H1 (cell line): Measurements from ENCODE around the gene WBP11. TPM values are rescaled to one million over a fixed set of nuclear protein-coding genes. Genes with fewer than 3 reads are reported as not detected.

Experiments used
- CTCF ChIA-PET: fragments of 300-600 bp; sonication (Branson Sonifier 250); formaldehyde crosslinking; loops from one replicate; lab custom pipeline; 2021; ENCODE audit not compliant: partially characterized antibody; lab: Charles Lee
- POLR2A ChIA-PET: fragments of 300-600 bp; sonication (Branson Sonifier 250); formaldehyde crosslinking; loops from one replicate; lab custom pipeline; 2021; ENCODE audit warnings: inconsistent platforms; ENCODE audit not compliant: partially characterized antibody; lab: Charles Lee
- DNase-seq, 2 experiments: peaks; one replicate each; pipeline versions ENCODE4 v3.0.0 to v3.0.0-alpha.2; 2010 to 2022; ENCODE audit warnings: low spot score in 2 of 2, low read depth in 1 of 2, mixed read lengths in 1 of 2
- FAIRE-seq: peaks from 2 replicates; lab custom pipeline; 2011; peaks lifted over from hg19 to GRCh38; lab: Jason Lieb, UNC
- H2AFZ ChIP-seq: 2 replicates; pipeline ENCODE4 v1.8.1; 2012; ENCODE audit warnings: low read length, inconsistent platforms
- H2AK5ac ChIP-seq: 2 replicates; pipeline ENCODE4 v1.6.1; 2013; ENCODE audit warnings: low read depth, low read length
- H2BK120ac ChIP-seq: replicated peaks from 2 replicates; pipeline ENCODE3; 2013; ENCODE audit warnings: low read depth, low read length, inconsistent platforms
- H2BK12ac ChIP-seq: 2 replicates; pipeline ENCODE4 v1.6.1; 2013; ENCODE audit warnings: low read depth, low read length
- H2BK15ac ChIP-seq: 2 replicates; pipeline ENCODE4 v1.6.1; 2013; ENCODE audit warnings: low read length
- H2BK20ac ChIP-seq: 2 replicates; pipeline ENCODE4 v1.6.1; 2013; ENCODE audit warnings: low read length
- H2BK5ac ChIP-seq: 2 replicates; pipeline ENCODE4 v1.6.1; 2013; ENCODE audit warnings: low read depth, low read length
- H3K14ac ChIP-seq: 2 replicates; pipeline ENCODE4 v1.6.1; 2013; ENCODE audit warnings: inconsistent platforms; ENCODE audit not compliant: insufficient read length
- H3K18ac ChIP-seq: 2 replicates; pipeline ENCODE4 v1.6.1; 2013; ENCODE audit warnings: low read length; ENCODE audit errors: extremely low read depth
- H3K23ac ChIP-seq: 2 replicates; pipeline ENCODE4 v1.6.1; 2013; ENCODE audit warnings: inconsistent platforms; ENCODE audit not compliant: insufficient read length
- H3K23me2 ChIP-seq: 2 replicates; pipeline ENCODE4 v1.6.1; 2013; ENCODE audit warnings: low read depth, low read length
- H3K27ac ChIP-seq: 2 replicates; pipeline ENCODE4 v1.6.1; 2011; ENCODE audit warnings: low read depth, low read length, inconsistent platforms
- H3K27me3 ChIP-seq, 4 experiments: replicated peaks in 1 of 4; 1 replicate in 1 of 4; 2 replicates in 3 of 4; pipeline versions ENCODE4 v1.6.1 to v1.8.1; 2011 to 2013; ENCODE audit warnings: low read length in 3 of 4, mild to moderate bottlenecking in 3 of 4, inconsistent platforms in 2 of 4, mixed read lengths in 2 of 4, moderate library complexity in 1 of 4; ENCODE audit not compliant: control insufficient read depth in 3 of 4, insufficient read depth in 3 of 4; ENCODE audit errors: extremely low read depth in 1 of 4
- H3K36me3 ChIP-seq, 4 experiments: 2 replicates each; pipeline versions ENCODE4 v1.6.1 to v1.8.1; 2011 to 2013; ENCODE audit warnings: mild to moderate bottlenecking in 4 of 4, low read length in 3 of 4, moderate library complexity in 2 of 4, control low read depth in 1 of 4, inconsistent platforms in 1 of 4; ENCODE audit not compliant: insufficient read depth in 4 of 4, control insufficient read depth in 2 of 4
- H3K4ac ChIP-seq: replicated peaks from 2 replicates; pipeline ENCODE3; 2013; ENCODE audit warnings: low read length, low read depth, mixed read lengths, inconsistent platforms; ENCODE audit not compliant: insufficient read length
- H3K4me1 ChIP-seq, 4 experiments: replicated peaks in 1 of 4; 1 replicate in 1 of 4; 2 replicates in 3 of 4; pipeline versions ENCODE4 v1.6.1 to v1.8.1; 2011 to 2013; ENCODE audit warnings: low read length in 3 of 4, inconsistent platforms in 2 of 4, mixed read lengths in 1 of 4; ENCODE audit not compliant: insufficient read depth in 4 of 4, control insufficient read depth in 3 of 4
- H3K4me2 ChIP-seq, 2 experiments: 2 replicates each; pipeline versions ENCODE4 v1.6.1 to v1.8.1; 2011 to 2013; ENCODE audit warnings: low read depth in 2 of 2, low read length in 2 of 2, control low read depth in 1 of 2, inconsistent platforms in 1 of 2, mild to moderate bottlenecking in 1 of 2; ENCODE audit not compliant: insufficient read depth in 1 of 2
- H3K4me3 ChIP-seq, 4 experiments: fragments of 200-600, 300-600 bp in 1 of 4; sonication (generic), shearing (Covaris generic), sonication (Bioruptor Twin) in 1 of 4; 2 replicates each; pipeline versions ENCODE4 v1.5.1 to v1.8.1; 2011 to 2016; ENCODE audit warnings: low read length in 4 of 4, low read depth in 3 of 4, control low read depth in 2 of 4, inconsistent platforms in 2 of 4, mild to moderate bottlenecking in 2 of 4, mixed read lengths in 1 of 4, moderate library complexity in 1 of 4; ENCODE audit not compliant: insufficient read depth in 2 of 4; ENCODE audit errors: extremely low read depth in 1 of 4
- H3K56ac ChIP-seq: replicated peaks from 2 replicates; pipeline ENCODE3; 2013; ENCODE audit warnings: low read depth, mild to moderate bottlenecking, mixed read lengths, low read length, inconsistent platforms; ENCODE audit not compliant: insufficient read length
- H3K79me1 ChIP-seq: 2 replicates; pipeline ENCODE4 v1.6.1; 2013; ENCODE audit warnings: low read depth, low read length, control low read depth
- H3K79me2 ChIP-seq, 2 experiments: 2 replicates each; pipeline versions ENCODE4 v1.6.1 to v1.8.1; 2012 to 2013; ENCODE audit warnings: low read length in 2 of 2, mild to moderate bottlenecking in 2 of 2, inconsistent platforms in 1 of 2; ENCODE audit not compliant: insufficient read depth in 2 of 2, control insufficient read depth in 1 of 2
- H3K9ac ChIP-seq, 4 experiments: replicated peaks in 1 of 4; 1 replicate in 1 of 4; 2 replicates in 3 of 4; pipeline versions ENCODE4 v1.6.1 to v1.8.1; 2011 to 2013; ENCODE audit warnings: low read depth in 3 of 4, low read length in 3 of 4, control low read depth in 2 of 4, mild to moderate bottlenecking in 2 of 4, moderate library complexity in 2 of 4, inconsistent platforms in 1 of 4; ENCODE audit errors: extremely low read depth in 1 of 4
- H3K9me3 ChIP-seq, 2 experiments: 2 replicates each; pipeline versions ENCODE4 v1.6.1 to v1.8.1; 2012 to 2013; ENCODE audit warnings: mild to moderate bottlenecking in 2 of 2, moderate library complexity in 2 of 2, control low read depth in 1 of 2, inconsistent platforms in 1 of 2, low read depth in 1 of 2, low read length in 1 of 2, mixed read lengths in 1 of 2; ENCODE audit not compliant: insufficient read depth in 2 of 2
- H4K20me1 ChIP-seq, 2 experiments: replicated peaks in 1 of 2; 2 replicates each; pipeline versions ENCODE3 to v1.8.1; 2011 to 2013; ENCODE audit warnings: inconsistent platforms in 2 of 2, low read length in 2 of 2, mild to moderate bottlenecking in 1 of 2; ENCODE audit not compliant: insufficient read depth in 2 of 2, control insufficient read depth in 1 of 2
- H4K5ac ChIP-seq: 2 replicates; pipeline ENCODE4 v1.6.1; 2013; ENCODE audit warnings: low read length, low read depth, mixed read lengths, inconsistent platforms; ENCODE audit not compliant: insufficient read length
- H4K8ac ChIP-seq: 2 replicates; pipeline ENCODE4 v1.8.0; 2013; ENCODE audit warnings: mild to moderate bottlenecking, moderate library complexity, low read length, inconsistent platforms; ENCODE audit not compliant: insufficient read depth; ENCODE audit errors: extremely low read depth
- H4K91ac ChIP-seq: replicated peaks from 2 replicates; pipeline ENCODE3; 2013; ENCODE audit warnings: low read length, mixed read lengths, inconsistent platforms; ENCODE audit not compliant: insufficient read length
- CBX5 ChIP-seq: fragments of 300-800, 300-1000 bp; sonication (generic); IDR thresholded peaks from 2 replicates; pipeline ENCODE4 v1.7.1; 2016; ENCODE audit warnings: antibody characterized with exemption, low read length, low read depth
- CTBP2 ChIP-seq: IDR thresholded peaks from 2 replicates; pipeline ENCODE4 v1.7.0; 2011; ENCODE audit warnings: borderline replicate concordance, mild to moderate bottlenecking, moderate library complexity, mixed read lengths, low read length; ENCODE audit not compliant: insufficient read depth, insufficient read length
- WGBS, 2 experiments: shearing (Covaris generic) in 1 of 2; methylation state at CpG; one replicate each; pipeline versions ENCODE4 v1.1.6 to v1.1.7; 2013 to 2015; ENCODE audit warnings: low lambda C conversion rate in 2 of 2, mixed read lengths in 2 of 2, inconsistent platforms in 1 of 2, low coverage in 1 of 2, missing lambda C conversion rate in 1 of 2; ENCODE audit not compliant: insufficient replicate concordance in 2 of 2, insufficient coverage in 1 of 2, insufficient read length in 1 of 2; ENCODE audit errors: extremely low coverage in 1 of 2, missing lambda C conversion rate in 1 of 2; 5-methylcytosine and 5-hydroxymethylcytosine counted together
- polyA plus RNA-seq, 7 experiments: library from polyadenylated mRNA; depleted of rRNA in 3 of 7; stranded (reverse) in 5 of 7; unstranded in 2 of 7; fragments of >200 nt in 5 of 7; fragments of 200-250 nt in 2 of 7; gene quantifications; 1 replicate in 5 of 7; 2 replicates in 1 of 7; 4 replicates in 1 of 7; pipeline versions ENCODE4 v1.2.1 to v1.2.3, GENCODE V29; 2011 to 2013; ENCODE audit warnings: missing spikeins in 2 of 7, mixed read lengths in 2 of 7
- total RNA-seq: library from RNA; stranded (reverse); fragmentation: NEBNext Ultra II Directional; extraction: Animal tissue kit (Norgen Biotek cat#: 25700); gene quantifications from 2 replicates; pipeline ENCODE4 v1.2.1, GENCODE V29; 2021
- TF ChIP-seq, protein P1 (sequence below), 3 experiments: IDR thresholded peaks; 1 replicate in 2 of 3; 2 replicates in 1 of 3; pipeline versions ENCODE4 v1.5.1 to v1.6.1; 2011; ENCODE audit warnings: low read length in 3 of 3, mild to moderate bottlenecking in 3 of 3, inconsistent platforms in 2 of 3, low read depth in 1 of 3, moderate library complexity in 1 of 3; ENCODE audit not compliant: insufficient read depth in 1 of 3; ENCODE audit errors: control extremely low read depth in 1 of 3

Gene WBP11
- total and polyA plus RNA-seq, 2 of the 8 experiments (the other 6 are each of a cell fraction or from before 2014, with no cell fraction given) = 22.1 to 134 TPM

DNA sequence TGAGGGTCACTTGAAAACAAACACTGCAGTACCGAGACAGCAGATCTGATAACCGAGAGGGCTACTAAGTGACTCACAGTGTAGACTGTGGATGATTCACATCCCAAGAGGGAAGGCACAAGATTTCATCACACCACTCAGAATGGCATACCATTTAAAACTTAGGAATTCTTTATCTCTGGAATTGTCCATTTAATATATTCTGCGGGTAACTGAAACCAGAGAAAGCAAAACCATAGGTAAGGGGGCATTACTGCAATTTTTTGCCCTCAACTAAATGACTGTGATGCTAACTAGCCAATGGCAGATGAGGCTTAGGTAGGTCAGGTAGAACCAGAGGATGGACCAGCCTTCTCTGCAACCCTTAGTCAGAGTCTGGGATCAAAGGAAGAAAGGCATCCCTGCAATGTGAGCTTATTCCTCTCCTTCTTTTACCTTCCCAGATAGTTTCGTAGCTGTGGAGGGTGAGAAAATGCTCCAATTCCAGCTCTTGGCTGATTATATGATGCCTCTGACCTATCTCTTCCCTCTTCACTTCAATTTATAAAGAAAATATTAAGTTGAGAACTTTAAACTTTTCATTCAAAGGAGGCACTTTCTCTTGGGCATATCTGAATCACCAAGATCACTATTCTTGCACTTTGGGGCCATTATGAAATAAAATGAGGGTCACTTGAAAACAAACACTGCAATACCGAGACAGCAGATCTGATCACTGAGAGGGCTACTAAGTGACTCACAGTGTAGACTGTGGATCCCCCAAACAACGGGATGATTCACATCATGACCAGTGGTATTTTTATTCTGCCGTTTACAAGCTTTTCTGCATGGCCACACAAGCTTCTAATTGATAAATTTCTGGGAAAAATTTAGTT lies 33.3 kb upstream of the WBP11 start:
- Histone ChIP-seq H3K4ac (no peak overlapping the region), H2BK15ac (no peak overlapping the region), H2BK12ac (no peak overlapping the region), H2BK5ac (no peak overlapping the region), H3K9me3 (no peaks in the 10 kb centered on the region), H3K4me2 (no peak overlapping the region), H4K8ac (no peak overlapping the region), H3K23me2 (no peaks in the 10 kb centered on the region), H3K56ac (no peak overlapping the region), H3K23ac (no peak overlapping the region), H3K4me1 (no peaks in the 10 kb centered on the region), H2AFZ (no peak overlapping the region), H3K79me1 (no peaks in the 10 kb centered on the region), H3K9ac (no peak overlapping the region), H4K5ac (no peak overlapping the region), H3K36me3 (no peaks in the 10 kb centered on the region), H3K79me2 (no peaks in the 10 kb centered on the region), H3K18ac (no peak overlapping the region), H4K20me1 (no peaks in the 10 kb centered on the region), H2AK5ac (no peak overlapping the region), H3K14ac (no peak overlapping the region), H2BK20ac (no peak overlapping the region), H4K91ac (no peak overlapping the region), H2BK120ac (no peak overlapping the region), H3K4me3 (no peak overlapping the region), H3K27ac (no peak overlapping the region), H3K27me3 (no peaks in the 10 kb centered on the region)
- ChIA-PET CTCF (interaction anchor here (0.9 to 1.9 kb wide), 5 partner anchors 11 to 753 kb away, joined by 3 to 8 read pairs (median 5); no protein-coding TSS in a partner anchor), POLR2A (no interaction called here)
- FAIRE-seq = no peak
- DNase-seq = no peak
- WGBS, 2 experiments = 92% methylated on average over 7 of the region's 7 CpGs; no CpG with 5 or more reads in 1 of the 2 experiments
- TF ChIP-seq, protein P1, sequence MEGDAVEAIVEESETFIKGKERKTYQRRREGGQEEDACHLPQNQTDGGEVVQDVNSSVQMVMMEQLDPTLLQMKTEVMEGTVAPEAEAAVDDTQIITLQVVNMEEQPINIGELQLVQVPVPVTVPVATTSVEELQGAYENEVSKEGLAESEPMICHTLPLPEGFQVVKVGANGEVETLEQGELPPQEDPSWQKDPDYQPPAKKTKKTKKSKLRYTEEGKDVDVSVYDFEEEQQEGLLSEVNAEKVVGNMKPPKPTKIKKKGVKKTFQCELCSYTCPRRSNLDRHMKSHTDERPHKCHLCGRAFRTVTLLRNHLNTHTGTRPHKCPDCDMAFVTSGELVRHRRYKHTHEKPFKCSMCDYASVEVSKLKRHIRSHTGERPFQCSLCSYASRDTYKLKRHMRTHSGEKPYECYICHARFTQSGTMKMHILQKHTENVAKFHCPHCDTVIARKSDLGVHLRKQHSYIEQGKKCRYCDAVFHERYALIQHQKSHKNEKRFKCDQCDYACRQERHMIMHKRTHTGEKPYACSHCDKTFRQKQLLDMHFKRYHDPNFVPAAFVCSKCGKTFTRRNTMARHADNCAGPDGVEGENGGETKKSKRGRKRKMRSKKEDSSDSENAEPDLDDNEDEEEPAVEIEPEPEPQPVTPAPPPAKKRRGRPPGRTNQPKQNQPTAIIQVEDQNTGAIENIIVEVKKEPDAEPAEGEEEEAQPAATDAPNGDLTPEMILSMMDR (IDR thresholded peaks at IDR 0.05; ENCODE audit: control extremely low read depth in 1 of 3, insufficient read depth in 1 of 3, low read depth in 1 of 3, low read length in 3 of 3) = no peak
- no peak for TF ChIP-seq CBX5
- TF ChIP-seq CTBP2 = no peak
